Activated CD4-positive, alpha-beta T cell treated with anti-CD3 and anti-CD28 coated beads, Interleukin-2, amount 10 ng/mL, durations not matched to agents 7 days and 5 days (primary cell): ENCODE data around the gene BMF. TPM values are rescaled to one million over a fixed set of nuclear protein-coding genes. Genes with fewer than 3 reads are reported as not detected.

Source experiments
- CTCF ChIA-PET: fragments of 350-600 bp; sonication (Branson Sonifier 250); formaldehyde crosslinking; loops from one replicate; lab custom pipeline; 2021; ENCODE audit warnings: antibody characterized with exemption; lab: Charles Lee
- POLR2A ChIA-PET: fragments of 350-600 bp; sonication (Branson Sonifier 250); formaldehyde crosslinking; loops from one replicate; lab custom pipeline; 2021; ENCODE audit warnings: antibody characterized with exemption; lab: Charles Lee
- DNase-seq: peaks from one replicate; pipeline ENCODE4 v3.0.0-alpha.2; 2020
- H3K27ac Mint-ChIP-seq: one replicate; pipeline ENCODE4 v1.8.0; 2021; ENCODE audit warnings: mild to moderate bottlenecking, moderate library complexity, mixed read lengths
- H3K27me3 Mint-ChIP-seq: one replicate; pipeline ENCODE4 v1.8.0; 2021; ENCODE audit warnings: mixed read lengths
- H3K36me3 Mint-ChIP-seq: one replicate; pipeline ENCODE4 v1.8.0; 2021; ENCODE audit warnings: low read depth, mixed read lengths
- H3K4me1 Mint-ChIP-seq: one replicate; pipeline ENCODE4 v1.8.0; 2021; ENCODE audit warnings: mixed read lengths
- H3K4me3 Mint-ChIP-seq: one replicate; pipeline ENCODE4 v1.8.0; 2021; ENCODE audit warnings: mild to moderate bottlenecking, moderate library complexity, mixed read lengths
- H3K9me3 Mint-ChIP-seq: one replicate; pipeline ENCODE4 v1.8.0; 2021; ENCODE audit warnings: mixed read lengths
- total RNA-seq, 2 experiments: library from RNA; stranded (reverse); gene quantifications; one replicate each; pipeline ENCODE4 v1.2.3, GENCODE V29; 2021

Gene BMF
- total RNA-seq, 2 experiments from 2014 or later, result 8.5 to 8.6 TPM

DNA sequence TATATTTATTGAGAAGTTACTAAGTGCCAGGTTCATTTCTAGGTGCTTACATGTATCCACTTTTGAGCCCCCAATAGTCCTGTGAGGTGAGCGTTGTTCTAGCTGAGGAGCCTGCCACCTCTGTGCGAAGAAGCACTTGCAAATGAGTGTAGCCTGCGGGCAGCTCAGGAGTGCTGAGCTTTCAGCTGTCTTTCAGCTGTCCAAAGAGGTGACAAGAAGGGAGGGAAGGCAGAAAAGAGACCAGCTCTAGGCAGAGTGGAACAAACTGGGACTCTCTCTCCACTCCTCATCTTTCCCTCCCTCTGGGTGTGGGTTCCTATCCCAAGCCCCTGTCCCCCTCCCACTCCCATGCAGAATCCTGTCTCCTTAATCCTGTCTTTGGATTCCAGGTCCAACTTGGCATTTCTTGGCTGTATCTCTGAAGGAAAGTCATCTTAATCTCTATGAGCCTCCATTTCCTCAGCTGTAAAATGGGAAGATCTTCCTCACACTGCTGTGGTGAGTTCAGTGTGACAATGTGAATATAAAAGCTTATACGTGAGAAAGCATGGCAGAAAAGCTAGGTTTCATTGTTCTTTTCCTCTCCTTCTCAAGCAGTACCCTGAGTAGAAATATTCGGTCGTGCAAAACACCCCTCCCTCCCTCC, 63.0 kb downstream of the BMF start:
- ChIA-PET POLR2A (interaction anchor here (0.9 kb wide), 1 partner anchor 60 kb away, joined by 3 read pairs; no protein-coding TSS in a partner anchor), CTCF (interaction anchor here (0.8 to 2.3 kb wide), 24 partner anchors 10 to 359 kb away, joined by 3 to 24 read pairs (median 3); no protein-coding TSS in a partner anchor)
- Mint-ChIP-seq H3K4me3 (no peak overlapping the region), H3K36me3 (peaks cover 14% of the 10 kb centered on the region), H3K9me3 (no peaks in the 10 kb centered on the region), H3K4me1 (peaks cover 69% of the 10 kb centered on the region), H3K27ac (peak overlapping the region; percentile 72), H3K27me3 (no peaks in the 10 kb centered on the region)
- DNase-seq, result no peak

DNA sequence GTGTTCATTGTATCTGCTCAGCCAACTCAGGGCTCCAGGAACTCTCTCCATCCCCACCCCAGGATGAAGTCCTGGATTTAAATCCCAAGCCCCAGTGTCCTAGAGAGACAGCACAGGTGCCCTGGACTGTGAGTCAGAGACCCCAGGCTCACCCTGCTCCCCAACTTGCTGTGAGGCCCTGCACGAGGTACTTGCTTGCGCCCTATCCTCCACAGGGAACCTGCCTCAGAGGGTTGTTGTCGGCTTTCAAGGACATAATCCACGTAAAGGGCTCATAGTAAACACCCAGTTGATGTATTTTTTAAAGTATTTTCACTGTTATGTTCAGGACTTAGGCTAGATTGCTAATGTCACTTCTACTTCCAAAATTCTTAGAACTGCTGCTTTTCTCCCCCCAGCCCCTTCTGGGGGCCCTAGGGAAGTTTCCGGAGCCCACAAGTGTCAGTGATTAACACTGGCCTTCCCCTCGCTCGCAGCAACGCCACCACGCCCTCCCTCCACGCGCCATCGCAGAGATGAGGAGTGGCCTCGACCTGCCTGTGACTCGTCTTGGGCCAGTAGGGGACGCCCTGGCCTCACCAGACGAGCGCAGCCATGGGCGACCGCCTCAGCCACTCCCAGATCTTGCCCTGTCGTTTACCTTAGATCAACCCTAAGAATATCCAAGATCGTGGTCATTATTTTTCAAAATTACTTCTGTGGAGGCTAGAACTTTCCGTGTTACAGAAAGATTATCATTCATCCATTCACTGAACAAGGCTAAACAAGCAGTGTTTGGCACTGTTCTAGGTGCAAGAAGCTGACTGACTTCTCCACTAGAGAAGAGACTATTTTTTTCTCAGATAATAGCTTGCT, 63.7 kb downstream of the BMF start:
- no peaks in the 10 kb centered on the region for H3K27me3 Mint-ChIP-seq
- H3K4me3 Mint-ChIP-seq, result no peak overlapping the region
- peak overlapping the region; percentile 72 for H3K27ac Mint-ChIP-seq
- POLR2A ChIA-PET, result interaction anchor here (0.9 kb wide), 1 partner anchor 61 kb away, joined by 3 read pairs; no protein-coding TSS in a partner anchor
- DNase-seq, result peak; percentile 84
- CTCF ChIA-PET, result interaction anchor here (0.8 to 2.3 kb wide), 23 partner anchors 10 to 264 kb away, joined by 3 to 24 read pairs (median 3); no protein-coding TSS in a partner anchor
- peaks cover 73% of the 10 kb centered on the region for H3K4me1 Mint-ChIP-seq
- H3K36me3 Mint-ChIP-seq, result peaks cover 11% of the 10 kb centered on the region
- H3K9me3 Mint-ChIP-seq, result no peaks in the 10 kb centered on the region

DNA sequence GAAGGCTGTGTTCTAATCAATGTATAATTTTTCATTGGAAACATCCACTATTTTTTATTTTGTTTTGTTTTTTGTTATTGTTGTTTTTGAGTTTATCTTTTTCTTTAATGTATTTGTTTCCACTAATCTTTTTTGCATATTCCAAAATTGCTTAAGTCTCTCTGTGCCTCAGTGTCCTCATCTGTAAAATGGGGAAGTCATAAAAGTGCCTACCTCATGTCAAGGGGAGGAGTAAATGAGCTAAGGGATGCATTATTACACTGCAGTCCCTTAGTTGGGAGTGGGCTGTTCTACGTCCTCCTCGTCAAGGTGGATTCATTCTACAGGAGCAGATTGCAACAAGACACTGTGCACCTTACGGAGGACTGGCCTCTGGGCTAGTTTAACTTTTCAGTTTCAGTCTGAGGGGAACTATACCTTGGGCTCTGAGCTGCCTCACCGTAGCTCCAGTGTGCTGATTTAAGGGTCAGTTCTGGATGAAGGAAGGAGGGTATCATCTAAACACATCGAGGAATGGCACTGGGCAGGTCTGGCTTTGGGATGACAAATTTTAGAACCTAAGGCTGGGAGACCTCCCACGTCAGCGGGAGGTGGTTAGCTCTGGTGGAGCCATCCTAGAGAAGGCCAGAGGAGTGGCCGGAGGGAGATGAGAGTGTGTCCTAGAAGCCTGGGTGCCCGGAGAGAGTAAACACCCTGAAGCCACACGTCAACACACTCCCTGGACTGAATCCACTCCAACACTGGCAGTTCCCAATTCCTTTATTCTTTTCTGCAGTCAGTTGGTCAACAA, 64.6 kb downstream of the BMF start:
- peaks cover 6% of the 10 kb centered on the region for H3K36me3 Mint-ChIP-seq
- peaks cover 66% of the 10 kb centered on the region for H3K4me1 Mint-ChIP-seq
- POLR2A ChIA-PET, result no interaction called here
- CTCF ChIA-PET, result interaction anchor here (0.8 to 2.3 kb wide), 3 partner anchors 228 to 261 kb away, joined by 3 to 24 read pairs (median 5); partner anchors contain the start of gene FSIP1
- H3K4me3 Mint-ChIP-seq, result no peak overlapping the region
- H3K27me3 Mint-ChIP-seq, result no peaks in the 10 kb centered on the region
- H3K9me3 Mint-ChIP-seq, result no peaks in the 10 kb centered on the region
- H3K27ac Mint-ChIP-seq, result no peak overlapping the region
- DNase-seq, result no peak

DNA sequence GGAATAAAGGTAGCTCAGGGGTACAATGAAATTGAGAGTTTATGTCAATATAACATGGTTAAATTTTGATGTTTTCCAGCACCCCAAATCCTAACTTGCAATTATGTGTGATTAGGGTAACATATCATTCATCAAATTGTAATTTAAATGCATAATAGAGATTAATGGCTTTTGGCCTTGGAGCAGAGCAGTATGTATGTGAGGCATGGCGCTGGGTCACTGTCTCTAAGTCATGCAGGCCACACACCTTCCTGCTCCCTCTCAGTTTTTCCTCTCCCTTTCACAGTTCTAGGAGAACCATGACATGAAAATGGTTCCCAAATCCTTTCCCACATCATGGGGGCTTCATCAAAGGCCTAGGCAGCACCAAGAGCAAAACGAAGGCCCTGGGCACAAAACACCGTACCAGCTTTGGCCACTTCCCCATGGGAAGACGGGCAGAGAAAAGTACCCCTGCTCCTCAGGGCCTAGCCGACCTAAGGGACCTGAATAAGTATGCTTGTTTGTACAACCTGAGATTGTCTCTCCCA, 65.8 kb downstream of the BMF start:
- Mint-ChIP-seq H3K27ac (no peak overlapping the region), H3K9me3 (no peaks in the 10 kb centered on the region), H3K4me1 (peaks cover 61% of the 10 kb centered on the region), H3K27me3 (no peaks in the 10 kb centered on the region), H3K4me3 (no peak overlapping the region), H3K36me3 (peaks cover 13% of the 10 kb centered on the region)
- DNase-seq, result no peak
- POLR2A ChIA-PET, result no interaction called here
- CTCF ChIA-PET, result interaction anchor here (1.4 kb wide), 1 partner anchor 230 kb away, joined by 5 read pairs; no protein-coding TSS in a partner anchor

DNA sequence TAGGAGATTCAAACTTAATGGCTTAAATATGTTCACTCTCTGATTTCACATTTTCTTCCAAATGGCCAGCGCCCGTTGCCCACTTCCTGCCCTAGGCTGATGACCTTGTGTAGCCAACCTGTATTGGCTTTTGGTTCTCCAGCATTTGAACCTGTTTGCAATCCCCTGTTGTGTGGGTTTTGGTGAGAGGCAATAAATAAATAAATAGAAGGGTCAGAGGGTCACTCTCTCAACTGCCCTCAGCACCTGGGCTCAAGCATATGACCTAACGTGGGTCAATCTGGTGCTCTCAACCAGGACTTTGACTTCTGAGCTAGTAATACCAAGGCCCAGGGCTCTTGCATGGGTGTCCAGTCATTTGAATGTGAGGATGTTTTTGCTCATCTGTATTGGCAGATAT, 67.9 kb downstream of the BMF start:
- Mint-ChIP-seq H3K36me3 (peaks cover 24% of the 10 kb centered on the region), H3K4me3 (peak overlapping the region; percentile 99), H3K27ac (no peak overlapping the region), H3K27me3 (no peaks in the 10 kb centered on the region), H3K4me1 (peaks cover 60% of the 10 kb centered on the region), H3K9me3 (no peaks in the 10 kb centered on the region)
- DNase-seq, result no peak
- ChIA-PET CTCF (interaction anchor here (0.9 to 2.0 kb wide), 4 partner anchors 21 to 234 kb away, joined by 3 to 6 read pairs (median 4); no protein-coding TSS in a partner anchor), POLR2A (no interaction called here)

DNA sequence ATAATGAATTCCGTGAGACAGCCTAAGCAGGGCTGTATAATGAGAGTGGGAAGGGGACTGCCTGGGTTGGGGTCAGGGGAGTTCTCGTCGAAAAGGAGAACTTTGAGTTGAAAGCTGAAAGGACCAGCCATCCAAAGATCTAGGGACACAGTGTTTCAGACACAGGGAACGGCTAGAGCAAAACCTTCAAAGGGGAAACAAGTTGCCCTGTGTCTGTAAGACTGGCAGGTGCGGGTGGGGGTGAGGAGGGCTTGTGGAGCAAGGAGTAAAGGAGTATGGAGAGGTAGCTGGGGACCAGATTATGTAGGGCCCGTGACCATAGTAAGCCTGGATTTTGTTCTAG, 68.4 kb downstream of the BMF start:
- peak overlapping the region; percentile 81 for H3K27ac Mint-ChIP-seq

DNA sequence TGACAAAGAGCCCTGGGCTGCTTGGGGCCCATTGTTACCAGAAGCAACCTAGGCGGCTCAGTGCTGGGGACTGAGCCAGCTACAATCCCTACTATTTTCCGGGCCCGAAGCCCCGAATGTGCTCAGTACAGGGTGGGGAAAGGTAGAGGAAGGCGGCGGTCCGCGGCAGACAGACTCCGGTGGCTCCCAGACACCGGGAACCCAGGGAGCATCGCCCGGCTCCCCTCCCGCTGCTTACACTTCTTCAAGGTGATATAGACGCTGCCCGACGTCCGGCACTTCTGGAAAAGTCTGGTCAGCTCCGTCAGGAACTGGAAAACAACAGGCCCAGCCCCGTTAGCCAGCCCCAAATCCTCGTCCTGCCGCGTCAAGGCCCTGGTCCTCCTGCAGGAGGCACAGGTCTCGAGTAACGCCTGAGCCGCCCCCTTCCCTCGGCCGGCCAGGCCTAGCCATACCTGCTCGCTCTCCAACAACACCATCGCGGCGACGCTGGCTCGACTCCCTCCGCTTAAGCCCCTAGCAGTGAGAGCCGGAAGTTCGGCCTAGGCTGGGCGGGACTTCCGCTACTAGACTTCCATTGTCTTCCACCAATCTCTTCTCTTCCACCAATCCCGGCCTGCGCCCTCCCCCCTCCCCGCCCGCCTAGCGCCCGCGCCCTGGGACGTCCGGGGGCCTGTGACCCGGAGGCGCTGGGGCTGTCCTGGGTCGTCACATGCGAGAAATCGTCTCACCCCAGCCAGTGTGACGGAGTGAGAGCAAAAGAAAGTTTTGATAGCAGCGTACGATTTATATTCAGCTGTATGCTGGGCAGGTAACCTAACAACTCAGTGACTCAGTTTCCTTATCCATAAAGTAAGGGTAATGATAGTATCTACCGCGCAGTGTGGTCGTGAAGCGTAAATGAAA, 69.8 kb downstream of the BMF start, which contains the start of gene SRP14:
TSS of gene SRP14 (minus strand) at position 544 of the 906 bp plus-strand sequence. CDS start at position 479, 65 bp downstream.
- Mint-ChIP-seq H3K9me3 (no peaks in the 10 kb centered on the region), H3K4me1 (peaks cover 53% of the 10 kb centered on the region), H3K27me3 (no peaks in the 10 kb centered on the region), H3K4me3 (peak within 1 kb of the TSS; percentile 99), H3K36me3 (peaks cover 36% of the 10 kb centered on the region), H3K27ac (peak within 1 kb of the TSS; percentile 96)
- CTCF ChIA-PET, result interaction anchor here (0.6 to 1.4 kb wide), 5 partner anchors 11 to 155 kb away, joined by 3 read pairs; no protein-coding TSS in a partner anchor
- peak; percentile 93 for DNase-seq
- POLR2A ChIA-PET, result interaction anchor here (0.6 kb wide), 1 partner anchor 252 kb away, joined by 3 read pairs; no protein-coding TSS in a partner anchor

More for the DNA sequence above, 68.4 kb downstream of the BMF start:
- Mint-ChIP-seq H3K36me3 (peaks cover 28% of the 10 kb centered on the region), H3K9me3 (no peaks in the 10 kb centered on the region), H3K27me3 (no peaks in the 10 kb centered on the region), H3K4me3 (peak overlapping the region; percentile 99), H3K4me1 (peaks cover 56% of the 10 kb centered on the region)
- POLR2A ChIA-PET, result no interaction called here
- no peak for DNase-seq
- CTCF ChIA-PET, result interaction anchor here (0.6 to 2.0 kb wide), 6 partner anchors 12 to 943 kb away, joined by 3 to 6 read pairs (median 4); no protein-coding TSS in a partner anchor

DNA sequence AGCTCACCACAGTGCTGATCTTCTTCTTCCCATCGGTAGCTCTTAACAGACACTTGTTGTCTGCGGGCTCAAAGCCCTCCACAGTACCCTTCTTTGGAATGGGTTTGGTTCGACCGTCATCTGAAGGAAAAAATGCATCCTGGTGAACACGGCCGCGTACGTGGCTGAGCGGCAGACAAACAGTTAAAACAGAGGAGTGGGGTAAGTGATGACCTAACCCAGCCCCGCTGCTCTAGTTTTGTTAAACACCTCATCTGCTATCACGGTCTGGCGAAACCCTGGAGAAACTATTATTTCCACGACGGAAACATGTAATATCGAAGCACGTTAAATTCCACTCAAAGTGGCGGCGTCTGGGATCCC, 70.4 kb downstream of the BMF start:
- Mint-ChIP-seq H3K27me3 (no peaks in the 10 kb centered on the region), H3K4me1 (peaks cover 51% of the 10 kb centered on the region), H3K36me3 (peaks cover 36% of the 10 kb centered on the region), H3K27ac (peak overlapping the region; percentile 96), H3K9me3 (no peaks in the 10 kb centered on the region), H3K4me3 (peak overlapping the region; percentile 99)
- POLR2A ChIA-PET, result no interaction called here
- CTCF ChIA-PET, result interaction anchor here (0.6 to 1.0 kb wide), 2 partner anchors 13 to 66 kb away, joined by 3 to 5 read pairs; no protein-coding TSS in a partner anchor
- DNase-seq, result no peak

Other genes with a start within 250 kb of the BMF start
- gene GPR176, start 188.6 kb downstream of the BMF start, total RNA-seq, result not detected
- gene EIF2AK4, start 174.8 kb downstream of the BMF start, total RNA-seq, result 10 to 100 TPM; 26.5 to 29.9 TPM
- 100 to 1,000 TPM; 145 to 150 TPM for gene SRP14, start 69.7 kb downstream of the BMF start, total RNA-seq
- 10 to 100 TPM; 81.1 to 89.0 TPM for gene BUB1B, start 52.2 kb upstream of the BMF start, total RNA-seq
- gene PAK6, start 130.2 kb upstream of the BMF start, total RNA-seq, result under 1 TPM; 0.35 to 0.47 TPM
- under 1 TPM in 1 of 2 experiments, not detected in 1; 0.17 TPM for gene ANKRD63, start 174.2 kb upstream of the BMF start, total RNA-seq
- 100 to 1,000 TPM; 195 to 196 TPM for gene PLCB2, start 199.1 kb upstream of the BMF start, total RNA-seq
- gene INAFM2, start 214.8 kb upstream of the BMF start, total RNA-seq, result 1 to 10 TPM; 6.6 to 8.5 TPM
- gene CCDC9B, start 232.1 kb upstream of the BMF start, total RNA-seq, result 1 to 10 TPM in 1 of 2 experiments, under 1 TPM in 1; 0.81 to 1.0 TPM
- not detected for gene PHGR1, start 242.2 kb upstream of the BMF start, total RNA-seq
- gene DISP2, start 249.3 kb upstream of the BMF start, total RNA-seq, result 1 to 10 TPM in 1 of 2 experiments, under 1 TPM in 1; 0.60 to 1.4 TPM